Activated CD8-positive, alpha-beta memory T cell treated with anti-CD3 and anti-CD28 coated beads for 4 hours (primary cell): ENCODE results near the gene MRGPRX4.
"Not testable (repeated sequence)": the region's sequence is repeated elsewhere in the genome, so short reads cannot be mapped to it uniquely, and the experiment has no call there.

Experiments
- DNase-seq, 2 donors: peaks; one replicate each; pipeline ENCODE4 v3.0.0-alpha.2; 2020; ENCODE audit warnings: low read depth in 2 of 2

MRGPRX4 gene

GRCh38 chr11:18172666-18173065 is at the start of gene MRGPRX4:
TSS of gene MRGPRX4 (plus strand) at chr11:18172837. CDS start at chr11:18173257, 420 bp downstream.
- no peak for DNase-seq

GRCh38 chr11:18131115-18131514 is 41.5 kb upstream of the MRGPRX4 start:
- not testable (repeated sequence) for DNase-seq

- DNase-seq: no peak
Measured at GRCh38 chr11:18132341-18132740, 40.3 kb upstream of the MRGPRX4 start, which contains the start of gene MRGPRX3. TSS of gene MRGPRX3 (plus strand) at chr11:18132571. CDS start at chr11:18137203, 4,632 bp downstream.

GRCh38 chr11:18135308-18135707 is 37.3 kb upstream of the MRGPRX4 start:
- no peak for DNase-seq

GRCh38 chr11:18137186-18137800 is 35.3 kb upstream of the MRGPRX4 start:
- no peak for DNase-seq

- no peak for DNase-seq
Measured at GRCh38 chr11:18140145-18140544, 32.5 kb upstream of the MRGPRX4 start.

GRCh38 chr11:18144243-18144642 is 28.4 kb upstream of the MRGPRX4 start:
- DNase-seq: no peak

- no peak for DNase-seq
Measured at GRCh38 chr11:18145025-18145424, 27.6 kb upstream of the MRGPRX4 start.

- DNase-seq: no peak
Measured at GRCh38 chr11:18145837-18146236, 26.8 kb upstream of the MRGPRX4 start.

GRCh38 chr11:18151581-18151980 is 21.1 kb upstream of the MRGPRX4 start:
- DNase-seq: no peak

- no peak for DNase-seq
Measured at GRCh38 chr11:18168372-18168771, 4.3 kb upstream of the MRGPRX4 start.

- DNase-seq: no peak
Measured at GRCh38 chr11:18171377-18172000, 1.1 kb upstream of the MRGPRX4 start.

- DNase-seq: no peak
Measured at GRCh38 chr11:18173225-18173866, 709 bp downstream of the MRGPRX4 start.

- DNase-seq: no peak
Measured at GRCh38 chr11:18188796-18189195, 16.2 kb downstream of the MRGPRX4 start.

- not testable (repeated sequence) for DNase-seq
Measured at GRCh38 chr11:18189476-18190245, 17.0 kb downstream of the MRGPRX4 start.

GRCh38 chr11:18191376-18191775 is 18.7 kb downstream of the MRGPRX4 start:
- no peak for DNase-seq

GRCh38 chr11:18193010-18193409 is 20.4 kb downstream of the MRGPRX4 start:
- DNase-seq: no peak

- no peak for DNase-seq
Measured at GRCh38 chr11:18196532-18196931, 23.9 kb downstream of the MRGPRX4 start.

- DNase-seq: not testable (repeated sequence)
Measured at GRCh38 chr11:18197738-18198137, 25.1 kb downstream of the MRGPRX4 start.

GRCh38 chr11:18203723-18204122 is 31.1 kb downstream of the MRGPRX4 start:
- no peak for DNase-seq

- no peak for DNase-seq
Measured at GRCh38 chr11:18204220-18204619, 31.6 kb downstream of the MRGPRX4 start.

- no peak for DNase-seq
Measured at GRCh38 chr11:18204771-18205170, 32.1 kb downstream of the MRGPRX4 start.
